GM20000 (cell line): ENCODE measurements around the gene ACD.

Experiments
- DNase-seq: peaks from one replicate; pipeline ENCODE4 v3.0.0; 2012; ENCODE audit warnings: low spot score
- CTCF ChIP-seq: IDR thresholded peaks from 2 replicates; pipeline ENCODE4 v1.5.1; 2012; ENCODE audit warnings: mild to moderate bottlenecking, control low read depth; ENCODE audit errors: extremely low read depth, missing control alignments

ACD gene

GRCh38 chr16:67608364-67608763 lies 51.7 kb downstream of the ACD start:
- TF ChIP-seq CTCF: no peak
- no peak for DNase-seq
